Thyroid gland (tissue), 4 donors: ENCODE data around the gene RPL36.

Experiments used
- POLR2A ChIP-seq, 2 donors: fragments of 450-650 bp; IDR thresholded peaks; one replicate each; pipeline ENCODE4 v1.6.1; 2017; ENCODE audit warnings: antibody characterized with exemption in 2 of 2, mild to moderate bottlenecking in 2 of 2, moderate library complexity in 1 of 2
- TF ChIP-seq, protein P1 (sequence below), 6 experiments: fragments of 200-600 bp in 3 of 6; fragments of 450-650 bp in 3 of 6; sonication (generic) in 3 of 6; IDR thresholded peaks; one replicate each; pipeline ENCODE4 v1.5.1; 2016 to 2019; ENCODE audit warnings: antibody characterized with exemption in 6 of 6, mild to moderate bottlenecking in 2 of 6, inconsistent platforms in 1 of 6, moderate library complexity in 1 of 6

DNA sequence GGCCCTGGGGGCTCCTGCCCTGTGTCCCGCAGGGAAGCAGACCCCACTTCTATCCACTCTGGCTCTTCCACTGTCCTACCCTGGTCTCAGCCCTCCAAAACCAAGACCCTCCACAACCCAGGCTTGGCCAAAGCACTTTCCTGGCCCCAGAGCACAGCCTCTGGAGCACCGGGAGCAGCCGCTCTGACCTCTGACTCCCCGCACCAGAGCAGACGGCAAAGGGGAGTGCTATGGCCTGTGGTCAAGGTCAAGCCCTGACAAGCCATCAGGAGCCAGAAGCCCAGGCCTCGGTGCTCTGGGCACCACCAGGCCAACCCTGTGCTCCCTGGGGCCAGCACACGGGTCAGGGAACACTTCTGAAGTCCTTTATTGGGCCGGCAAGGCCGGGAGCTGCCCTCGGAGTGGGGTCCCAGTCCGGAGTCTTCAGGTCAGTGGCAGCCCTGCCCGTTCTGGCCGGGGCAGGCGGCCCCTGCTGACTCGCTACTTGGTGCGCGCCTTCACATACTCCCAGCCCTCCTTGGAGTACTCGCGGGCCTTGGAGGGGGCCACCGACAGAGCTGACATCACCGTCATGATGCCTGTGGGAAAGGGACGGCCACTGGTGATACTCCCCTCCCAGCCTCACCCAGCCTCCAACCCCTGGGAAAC, 11.9 kb upstream of the RPL36 start:
- TF ChIP-seq, protein P1, sequence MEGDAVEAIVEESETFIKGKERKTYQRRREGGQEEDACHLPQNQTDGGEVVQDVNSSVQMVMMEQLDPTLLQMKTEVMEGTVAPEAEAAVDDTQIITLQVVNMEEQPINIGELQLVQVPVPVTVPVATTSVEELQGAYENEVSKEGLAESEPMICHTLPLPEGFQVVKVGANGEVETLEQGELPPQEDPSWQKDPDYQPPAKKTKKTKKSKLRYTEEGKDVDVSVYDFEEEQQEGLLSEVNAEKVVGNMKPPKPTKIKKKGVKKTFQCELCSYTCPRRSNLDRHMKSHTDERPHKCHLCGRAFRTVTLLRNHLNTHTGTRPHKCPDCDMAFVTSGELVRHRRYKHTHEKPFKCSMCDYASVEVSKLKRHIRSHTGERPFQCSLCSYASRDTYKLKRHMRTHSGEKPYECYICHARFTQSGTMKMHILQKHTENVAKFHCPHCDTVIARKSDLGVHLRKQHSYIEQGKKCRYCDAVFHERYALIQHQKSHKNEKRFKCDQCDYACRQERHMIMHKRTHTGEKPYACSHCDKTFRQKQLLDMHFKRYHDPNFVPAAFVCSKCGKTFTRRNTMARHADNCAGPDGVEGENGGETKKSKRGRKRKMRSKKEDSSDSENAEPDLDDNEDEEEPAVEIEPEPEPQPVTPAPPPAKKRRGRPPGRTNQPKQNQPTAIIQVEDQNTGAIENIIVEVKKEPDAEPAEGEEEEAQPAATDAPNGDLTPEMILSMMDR (IDR thresholded peaks at IDR 0.05) = no peak
- TF ChIP-seq POLR2A (IDR thresholded peaks at IDR 0.05) = no peak
